ENCODE results near the gene PRKCZ. TPM values are rescaled to one million over a fixed set of nuclear protein-coding genes. Genes with fewer than 3 reads are reported as not detected.

PRKCZ gene
- total and polyA plus RNA-seq, 9 of the 15 experiments (the other 6 are each of a cell fraction or from before 2014, with no cell fraction given) = 0.07 to 3.1 (median 1.3) TPM

- TF ChIP-seq ZBTB49 (CRISPR knock-in tag; IDR thresholded peaks at IDR 0.05; ENCODE audit: borderline replicate concordance) (no peak), RCOR1 (IDR thresholded peaks at IDR 0.05; ENCODE audit: borderline replicate concordance in 1 of 2, low read depth in 2 of 2, low read length in 2 of 2) (no peak), LCOR (CRISPR knock-in tag; IDR thresholded peaks at IDR 0.05) (0 out of 2 replicates have a peak, but pooled peaks have one; percentile 54), NFE2 (IDR thresholded peaks at IDR 0.05; ENCODE audit: low read depth) (no peak), E2F5 (CRISPR knock-in tag; IDR thresholded peaks at IDR 0.05) (no peak), ZNF239 (CRISPR knock-in tag; IDR thresholded peaks at IDR 0.05) (peak; percentile 38; the same call in 1 of the 2 replicates), RBM14 (IDR thresholded peaks at IDR 0.05; ENCODE audit: borderline replicate concordance, insufficient read depth, low read depth, low read length) (no peak), PBX2 (CRISPR knock-in tag; IDR thresholded peaks at IDR 0.05; ENCODE audit: low read depth) (no peak), PBX2 (tag; conservative IDR thresholded peaks at IDR 0.05; ENCODE audit: low read depth) (no peak), ZNF121 (CRISPR knock-in tag; conservative IDR thresholded peaks at IDR 0.05) (no peak), DNMT1 (IDR thresholded peaks at IDR 0.05) (no peak)
These were observed 162.6 kb downstream of the PRKCZ start (continued) for GRCh38 chr1:2212532-2213491.
